Common myeloid progenitor, CD34-positive (primary cell): ENCODE measurements around the gene SMAD5.

Experiments
- CTCF ChIA-PET: fragments of 350-600 bp; sonication (Branson Sonifier 250); formaldehyde crosslinking; loops from one replicate; lab custom pipeline; 2021; ENCODE audit warnings: antibody characterized with exemption; lab: Charles Lee
- POLR2A ChIA-PET: fragments of 350-600 bp; sonication (Branson Sonifier 250); formaldehyde crosslinking; loops from one replicate; lab custom pipeline; 2021; ENCODE audit warnings: antibody characterized with exemption; lab: Charles Lee
- DNase-seq, 3 donors: peaks; one replicate each; pipeline versions ENCODE4 v3.0.0 to v3.0.0-alpha.2; 2013
- H3K27ac ChIP-seq, 2 experiments: 1 replicate in 1 of 2; 2 replicates in 1 of 2; pipeline ENCODE4 v1.7.0; 2013; ENCODE audit warnings: inconsistent platforms in 2 of 2, low read length in 2 of 2, mild to moderate bottlenecking in 2 of 2, low read depth in 1 of 2, moderate library complexity in 1 of 2; ENCODE audit not compliant: severe bottlenecking in 2 of 2, insufficient read depth in 1 of 2, poor library complexity in 1 of 2
- H3K27me3 ChIP-seq, 5 experiments: replicated peaks in 2 of 5; 1 replicate in 3 of 5; 2 replicates in 2 of 5; pipeline versions ENCODE4 v1.6.1 to v1.7.0; 2013; ENCODE audit warnings: low read length in 4 of 5, mild to moderate bottlenecking in 2 of 5, moderate library complexity in 2 of 5, inconsistent platforms in 1 of 5; ENCODE audit not compliant: insufficient read depth in 5 of 5, control insufficient read depth in 4 of 5
- H3K36me3 ChIP-seq, 4 experiments: 1 replicate in 2 of 4; 2 replicates in 2 of 4; pipeline versions ENCODE4 v1.6.1 to v1.7.0; 2013; ENCODE audit warnings: low read length in 3 of 4, control low read depth in 1 of 4, mild to moderate bottlenecking in 1 of 4; ENCODE audit not compliant: control insufficient read depth in 4 of 4, insufficient read depth in 4 of 4
- H3K4me1 ChIP-seq, 4 experiments: 1 replicate in 3 of 4; 2 replicates in 1 of 4; pipeline versions ENCODE4 v1.6.1 to v1.7.1; 2013; ENCODE audit warnings: low read length in 3 of 4, mild to moderate bottlenecking in 3 of 4, control low read depth in 1 of 4, inconsistent platforms in 1 of 4, moderate library complexity in 1 of 4; ENCODE audit not compliant: control insufficient read depth in 4 of 4, insufficient read depth in 4 of 4; ENCODE audit errors: control extremely low read depth in 1 of 4
- H3K4me3 ChIP-seq, 7 experiments: 1 replicate in 4 of 7; 2 replicates in 3 of 7; pipeline versions ENCODE4 v1.5.1 to v1.7.0; 2013; ENCODE audit warnings: mild to moderate bottlenecking in 7 of 7, low read length in 6 of 7, moderate library complexity in 6 of 7, inconsistent platforms in 2 of 7, low read depth in 2 of 7, control low read depth in 1 of 7; ENCODE audit not compliant: insufficient read depth in 4 of 7, control insufficient read depth in 1 of 7; ENCODE audit errors: extremely low read depth in 1 of 7
- H3K9me3 ChIP-seq, 5 experiments: 1 replicate in 4 of 5; 2 replicates in 1 of 5; pipeline versions ENCODE4 v1.6.1 to v1.7.1; 2013; ENCODE audit warnings: low read length in 4 of 5, mild to moderate bottlenecking in 2 of 5, inconsistent platforms in 1 of 5, low read depth in 1 of 5, moderate library complexity in 1 of 5; ENCODE audit not compliant: control insufficient read depth in 4 of 5, insufficient read depth in 2 of 5; ENCODE audit errors: control extremely low read depth in 1 of 5
- WGBS: methylation state at CpG from one replicate; pipeline ENCODE4 v1.1.5; 2013; ENCODE audit not compliant: insufficient coverage; 5-methylcytosine and 5-hydroxymethylcytosine counted together

The SMAD5 gene

GRCh38 chr5:136135536-136135935 is 2.9 kb downstream of the SMAD5 start:
- ChIA-PET CTCF (no interaction called here), POLR2A (no interaction called here)
- Histone ChIP-seq H3K36me3 (peaks cover 0 to 4% (median 0%) of the 10 kb centered on the region in 4 experiments), H3K4me1 (peaks cover 7 to 29% (median 19%) of the 10 kb centered on the region in 4 experiments), H3K27ac (no peak overlapping the region), H3K9me3 (no peaks in the 10 kb centered on the region), H3K27me3 (no peaks in the 10 kb centered on the region), H3K4me3 (no peak overlapping the region)
- DNase-seq = no peak
- 100% methylated on average over 1 of the region's 2 CpGs for WGBS

GRCh38 chr5:136137497-136138220 is 5.0 kb downstream of the SMAD5 start:
- no peaks in the 10 kb centered on the region for H3K27me3 ChIP-seq
- POLR2A ChIA-PET = no interaction called here
- H3K36me3 ChIP-seq = peaks cover 0 to 4% (median 0%) of the 10 kb centered on the region in 4 experiments
- no peaks in the 10 kb centered on the region for H3K9me3 ChIP-seq
- no peak for DNase-seq
- WGBS = no CpG with 5 or more reads among the region's 2 CpGs
- CTCF ChIA-PET = interaction anchor here (1.1 to 1.8 kb wide), 5 partner anchors 9 to 25 kb away, joined by 3 to 5 read pairs (median 4); no protein-coding TSS in a partner anchor
- no peak overlapping the region for H3K4me3 ChIP-seq
- H3K4me1 ChIP-seq = peaks cover 7 to 20% (median 14%) of the 10 kb centered on the region in 4 experiments
- no peak overlapping the region for H3K27ac ChIP-seq

- peaks cover 0 to 4% (median 0%) of the 10 kb centered on the region in 4 experiments for H3K36me3 ChIP-seq
- no peaks in the 10 kb centered on the region for H3K27me3 ChIP-seq
- ChIA-PET POLR2A (no interaction called here), CTCF (interaction anchor here (1.3 to 2.2 kb wide), 5 partner anchors 9 to 32 kb away, joined by 3 to 6 read pairs (median 4); partner anchors contain the start of gene SMAD5)
- H3K9me3 ChIP-seq = no peaks in the 10 kb centered on the region
- H3K27ac ChIP-seq = no peak overlapping the region
- DNase-seq = no peak
- H3K4me1 ChIP-seq = peaks cover 0 to 3% (median 0%) of the 10 kb centered on the region in 4 experiments
- no peak overlapping the region for H3K4me3 ChIP-seq
Observed at GRCh38 chr5:136141561-136141960, 8.9 kb downstream of the SMAD5 start.

GRCh38 chr5:136143312-136143711 is 10.7 kb downstream of the SMAD5 start:
- Histone ChIP-seq H3K9me3 (no peaks in the 10 kb centered on the region), H3K27me3 (no peaks in the 10 kb centered on the region), H3K27ac (no peak overlapping the region), H3K4me1 (peaks cover 0 to 3% (median 0%) of the 10 kb centered on the region in 4 experiments), H3K4me3 (no peak overlapping the region), H3K36me3 (peaks cover 0 to 4% (median under 1%) of the 10 kb centered on the region in 4 experiments)
- 98% methylated on average over 4 of the region's 6 CpGs for WGBS
- no peak for DNase-seq
- POLR2A ChIA-PET = no interaction called here
- CTCF ChIA-PET = interaction anchor here (1.5 kb wide), 1 partner anchor 48 kb away, joined by 3 read pairs; no protein-coding TSS in a partner anchor

GRCh38 chr5:136143763-136144162 is 11.1 kb downstream of the SMAD5 start:
- Histone ChIP-seq H3K27me3 (no peaks in the 10 kb centered on the region), H3K4me1 (peaks cover 0 to 3% (median 0%) of the 10 kb centered on the region in 4 experiments), H3K9me3 (no peaks in the 10 kb centered on the region), H3K4me3 (no peak overlapping the region), H3K27ac (no peak overlapping the region), H3K36me3 (peaks cover 0 to 4% (median 2%) of the 10 kb centered on the region in 4 experiments)
- 90% methylated on average over 2 of the region's 3 CpGs for WGBS
- ChIA-PET POLR2A (no interaction called here), CTCF (interaction anchor here (1.5 kb wide), 1 partner anchor 48 kb away, joined by 3 read pairs; no protein-coding TSS in a partner anchor)
- DNase-seq = no peak

GRCh38 chr5:136145030-136145429 is 12.4 kb downstream of the SMAD5 start:
- no peak overlapping the region for H3K27ac ChIP-seq
- peaks cover 0 to 6% (median 0%) of the 10 kb centered on the region in 4 experiments for H3K4me1 ChIP-seq
- DNase-seq = no peak
- ChIA-PET CTCF (interaction anchor here (1.1 to 1.3 kb wide), 2 partner anchors 17 to 63 kb away, joined by 3 read pairs; no protein-coding TSS in a partner anchor), POLR2A (no interaction called here)
- H3K9me3 ChIP-seq = no peaks in the 10 kb centered on the region
- H3K27me3 ChIP-seq = no peaks in the 10 kb centered on the region
- WGBS = no CpG with 5 or more reads among the region's 2 CpGs
- H3K36me3 ChIP-seq = peaks cover 0 to 4% (median 0%) of the 10 kb centered on the region in 4 experiments
- H3K4me3 ChIP-seq = no peak overlapping the region

- Histone ChIP-seq H3K4me1 (peaks cover 0 to 6% (median 0%) of the 10 kb centered on the region in 4 experiments), H3K36me3 (peaks cover 0 to 6% (median 0%) of the 10 kb centered on the region in 4 experiments), H3K27ac (no peak overlapping the region), H3K9me3 (no peaks in the 10 kb centered on the region), H3K27me3 (no peaks in the 10 kb centered on the region), H3K4me3 (no peak overlapping the region)
- no CpG with 5 or more reads among the region's 3 CpGs for whole genome bisulfite sequencing
- ChIA-PET CTCF (interaction anchor here (0.8 to 2.2 kb wide), 7 partner anchors 8 to 64 kb away, joined by 3 to 5 read pairs (median 3); partner anchors contain the start of gene SMAD5), POLR2A (no interaction called here)
- DNase-seq = no peak
Observed at GRCh38 chr5:136146201-136146600, 13.6 kb downstream of the SMAD5 start.
